SK-N-SH (cell line): ENCODE data around the gene SHANK2. TPM values are rescaled to one million over a fixed set of nuclear protein-coding genes. Genes with fewer than 3 reads are reported as not detected.

Source experiments
- CTCF ChIA-PET: fragments of 300-600, 350-600 bp; formaldehyde crosslinking; extraction: SDS; loops from one replicate; lab custom pipeline; 2021; lab: Yijun Ruan, JAX
- POLR2A ChIA-PET: fragments of 350-600 bp; sonication (Branson Sonifier 250); formaldehyde crosslinking; extraction: SDS; loops from one replicate; lab custom pipeline; 2020; ENCODE audit warnings: antibody characterized with exemption, inconsistent platforms; lab: Yijun Ruan, JAX
- DNase-seq: peaks from one replicate; pipeline ENCODE4 v3.0.0; 2012
- H2AFZ ChIP-seq: fragments of 200-600 bp; sonication (generic); 2 replicates; pipeline ENCODE4 v1.8.1; 2016; ENCODE audit warnings: antibody characterized with exemption, mild to moderate bottlenecking, low read depth
- H3F3A ChIP-seq: fragments of 200-600 bp; sonication (generic); replicated peaks from 2 replicates; pipeline ENCODE3; 2016; ENCODE audit warnings: antibody characterized with exemption, mild to moderate bottlenecking; ENCODE audit not compliant: insufficient read depth
- H3K27ac ChIP-seq, 2 experiments: fragments of 200-500 bp in 1 of 2; fragments of 200-600 bp in 1 of 2; sonication (Bioruptor generic) in 1 of 2; sonication (generic), shearing (Covaris generic) in 1 of 2; 2 replicates each; pipeline versions ENCODE4 v1.5.1 to v1.6.1; 2014 to 2016; ENCODE audit warnings: low read depth in 2 of 2, inconsistent platforms in 1 of 2, low read length in 1 of 2, mild to moderate bottlenecking in 1 of 2, mixed read lengths in 1 of 2
- H3K27me3 ChIP-seq: fragments of 200-600 bp; sonication (generic), shearing (Covaris generic); 2 replicates; pipeline ENCODE4 v1.6.1; 2016; ENCODE audit warnings: mixed run types; ENCODE audit not compliant: insufficient read depth
- H3K36me3 ChIP-seq, 2 experiments: fragments of 200-500 bp in 1 of 2; fragments of 200-600 bp in 1 of 2; sonication (Bioruptor generic) in 1 of 2; sonication (generic) in 1 of 2; replicated peaks in 1 of 2; 2 replicates each; pipeline versions ENCODE3 to v1.5.1; 2014 to 2016; ENCODE audit warnings: low read length in 1 of 2, mild to moderate bottlenecking in 1 of 2; ENCODE audit not compliant: insufficient read depth in 2 of 2, control insufficient read depth in 1 of 2
- H3K4me1 ChIP-seq, 2 experiments: fragments of 200-500 bp in 1 of 2; fragments of 200-600 bp in 1 of 2; sonication (Bioruptor generic) in 1 of 2; sonication (generic), shearing (Covaris generic) in 1 of 2; 2 replicates each; pipeline versions ENCODE4 v1.5.1 to v1.6.1; 2014 to 2016; ENCODE audit warnings: low read depth in 1 of 2, low read length in 1 of 2, mixed run types in 1 of 2; ENCODE audit not compliant: insufficient read depth in 2 of 2, control insufficient read depth in 1 of 2
- H3K4me2 ChIP-seq: fragments of 200-600 bp; sonication (generic), shearing (Covaris generic); 2 replicates; pipeline ENCODE4 v1.6.1; 2017; ENCODE audit warnings: mixed run types
- H3K4me3 ChIP-seq, 2 experiments: fragments of 200-500 bp in 1 of 2; fragments of 200-600 bp in 1 of 2; sonication (Bioruptor generic) in 1 of 2; sonication (generic), shearing (Covaris generic) in 1 of 2; 2 replicates each; pipeline versions ENCODE4 v1.5.1 to v1.8.1; 2014 to 2016; ENCODE audit warnings: low read depth in 2 of 2, inconsistent platforms in 1 of 2, low read length in 1 of 2, mild to moderate bottlenecking in 1 of 2, mixed read lengths in 1 of 2, moderate library complexity in 1 of 2
- H3K79me2 ChIP-seq: fragments of 200-600 bp; sonication (generic); 2 replicates; pipeline ENCODE4 v1.8.1; 2017; ENCODE audit warnings: mild to moderate bottlenecking; ENCODE audit not compliant: insufficient read depth
- H3K9ac ChIP-seq: fragments of 200-600 bp; sonication (generic); 2 replicates; pipeline ENCODE4 v1.6.1; 2017; ENCODE audit warnings: mixed run types
- H3K9me2 ChIP-seq: fragments of 200-600 bp; sonication (generic); 2 replicates; pipeline ENCODE4 v1.6.1; 2017; ENCODE audit warnings: mixed run types
- H3K9me3 ChIP-seq: fragments of 200-600 bp; sonication (generic); 2 replicates; pipeline ENCODE4 v1.6.1; 2017; ENCODE audit warnings: mixed run types, mild to moderate bottlenecking, moderate library complexity
- H4K20me1 ChIP-seq: fragments of 200-600 bp; sonication (generic); 2 replicates; pipeline ENCODE4 v1.6.1; 2017; ENCODE audit warnings: mild to moderate bottlenecking, mixed run types; ENCODE audit not compliant: insufficient read depth
- EZH2phosphoT487 ChIP-seq: fragments of 200-600 bp; sonication (generic); IDR thresholded peaks from 2 replicates; pipeline ENCODE4 v1.6.1; 2017; ENCODE audit warnings: low read depth, mixed run types, mild to moderate bottlenecking, antibody characterized with exemption, moderate library complexity, borderline replicate concordance
- GABPA ChIP-seq: IDR thresholded peaks from 2 replicates; pipeline ENCODE4 v1.4.0; 2012; ENCODE audit warnings: low read depth, mild to moderate bottlenecking
- GATA2 ChIP-seq: sonication (generic); formaldehyde crosslinking; IDR thresholded peaks from 2 replicates; pipeline ENCODE4 v1.5.0; 2020; ENCODE audit warnings: mild to moderate bottlenecking, missing genetic modification reagents
- MAX ChIP-seq: IDR thresholded peaks from 2 replicates; pipeline ENCODE4 v1.4.0; 2012; ENCODE audit warnings: low read depth
- MEF2A ChIP-seq: IDR thresholded peaks from 2 replicates; pipeline ENCODE4 v1.4.0; 2012; ENCODE audit warnings: low read depth, borderline replicate concordance
- MXI1 ChIP-seq: IDR thresholded peaks from 2 replicates; pipeline ENCODE4 v1.6.1; 2012; ENCODE audit warnings: mild to moderate bottlenecking, low read depth, low read length, improper control_type of control experiment
- NFIC ChIP-seq: IDR thresholded peaks from 2 replicates; pipeline ENCODE4 v1.4.0; 2012; ENCODE audit warnings: borderline replicate concordance
- NRF1 ChIP-seq: IDR thresholded peaks from 2 replicates; pipeline ENCODE4 v1.6.1; 2012; ENCODE audit warnings: low read depth, mild to moderate bottlenecking, low read length
- POLR2AphosphoS5 ChIP-seq: IDR thresholded peaks from 2 replicates; pipeline ENCODE4 v1.6.1; 2012; ENCODE audit warnings: low read depth, low read length
- RFX5 ChIP-seq: IDR thresholded peaks from 2 replicates; pipeline ENCODE4 v1.6.1; 2012; ENCODE audit warnings: mild to moderate bottlenecking, improper control_type of control experiment, low read length
- RXRA ChIP-seq: IDR thresholded peaks from 2 replicates; pipeline ENCODE4 v1.4.0; 2012; ENCODE audit warnings: low read depth, mild to moderate bottlenecking, borderline replicate concordance
- SMC3 ChIP-seq: IDR thresholded peaks from 2 replicates; pipeline ENCODE4 v1.6.1; 2012; ENCODE audit warnings: low read depth, low read length, improper control_type of control experiment
- TAF1 ChIP-seq: IDR thresholded peaks from 2 replicates; pipeline ENCODE4 v1.6.1; 2012; ENCODE audit warnings: low read depth, mild to moderate bottlenecking, low read length, moderate library complexity, borderline replicate concordance
- TCF12 ChIP-seq: IDR thresholded peaks from 2 replicates; pipeline ENCODE4 v1.4.0; 2012
- TEAD4 ChIP-seq: IDR thresholded peaks from 2 replicates; pipeline ENCODE4 v1.4.0; 2012; ENCODE audit warnings: mild to moderate bottlenecking, borderline replicate concordance; ENCODE audit not compliant: insufficient read depth
- USF1 ChIP-seq: IDR thresholded peaks from 2 replicates; pipeline ENCODE4 v1.4.0; 2012; ENCODE audit warnings: low read depth, borderline replicate concordance
- WGBS: methylation state at CpG from one replicate; pipeline ENCODE4 v1.1.6; 2017; ENCODE audit warnings: low lambda C conversion rate; 5-methylcytosine and 5-hydroxymethylcytosine counted together
- polyA plus RNA-seq, 3 experiments: library from polyadenylated mRNA; depleted of rRNA; stranded (reverse); fragments of >200 nt; gene quantifications; 2 replicates each; pipeline ENCODE4 v1.2.3, GENCODE V29; 2012
- TF ChIP-seq, protein P1 (sequence below): IDR thresholded peaks from 2 replicates; pipeline ENCODE4 v1.4.0; 2012; ENCODE audit warnings: low read depth, borderline replicate concordance

The SHANK2 gene
- polyA plus RNA-seq, 1 of the 3 experiments (the other 2 are of a cell fraction), result under 0.01 TPM

- TF ChIP-seq NFIC, result no peak
- TF ChIP-seq NRF1, result no peak
Observed at GRCh38 chr11:71221821-71222220, 30.6 kb downstream of the SHANK2 start (continued).

DNA sequence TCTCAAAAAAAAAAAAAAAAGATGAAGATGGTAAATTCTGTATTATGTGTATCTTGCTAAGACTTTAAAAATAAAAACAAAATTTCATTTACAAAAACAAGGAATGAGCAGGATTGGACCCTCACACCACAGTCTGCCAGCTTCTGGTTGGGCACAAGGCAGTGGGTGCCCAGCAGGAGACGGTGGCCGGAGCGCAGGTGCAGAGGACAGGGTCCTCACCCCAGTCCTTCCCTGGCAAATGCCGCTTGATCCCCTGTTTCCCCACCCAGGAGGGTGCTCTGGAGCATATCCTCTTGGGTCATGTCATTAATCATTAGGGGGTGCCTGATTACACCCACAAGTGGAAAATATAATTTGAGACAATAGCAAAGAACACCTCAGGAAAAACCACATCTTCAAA is 31.2 kb downstream of the SHANK2 start:
- Histone ChIP-seq H3K27ac (no peak overlapping the region), H3K79me2 (no peaks in the 10 kb centered on the region)
- CTCF ChIA-PET, result interaction anchor here (0.6 kb wide), 1 partner anchor 233 kb away, joined by 3 read pairs; no protein-coding TSS in a partner anchor

DNA sequence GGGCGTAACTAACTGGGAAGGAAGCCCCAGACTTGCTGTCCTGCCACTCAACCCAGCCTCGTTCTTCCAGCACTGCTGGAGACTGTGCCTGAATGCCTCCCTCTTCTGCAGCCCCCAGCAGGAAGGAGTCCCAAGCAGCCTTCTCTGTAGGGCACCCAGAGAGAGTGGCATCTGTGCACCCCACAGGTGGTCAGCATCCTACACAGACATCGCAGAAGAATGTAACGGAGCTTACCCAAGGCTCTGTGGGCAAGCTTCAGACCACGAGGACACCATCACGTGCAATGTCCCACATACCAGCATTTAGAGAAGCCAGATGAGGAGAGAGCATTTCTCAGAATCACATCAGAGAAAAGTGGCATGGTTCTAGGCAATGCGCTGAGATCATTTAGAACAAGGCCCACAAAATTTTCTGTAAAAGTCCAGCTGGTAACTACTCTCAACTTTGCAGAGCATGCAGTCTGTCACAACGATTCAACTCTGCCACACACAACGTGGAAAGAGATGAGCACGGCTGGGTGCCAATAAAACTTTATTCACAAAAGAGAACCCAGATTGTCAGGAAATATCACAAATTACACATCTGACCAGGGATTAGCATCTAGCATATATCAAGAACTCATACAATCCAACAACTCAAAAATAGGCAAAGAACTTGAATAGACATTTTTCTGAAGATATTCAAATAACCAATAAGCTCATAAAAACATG is 33.4 kb downstream of the SHANK2 start:
- ChIA-PET POLR2A (no interaction called here), CTCF (no interaction called here)
- WGBS, result 39% methylated on average over 8 of the region's 10 CpGs
- no peaks in the 10 kb centered on the region for H3F3A ChIP-seq
- no peaks in the 10 kb centered on the region for H3K79me2 ChIP-seq
- no peaks in the 10 kb centered on the region for H3K4me1 ChIP-seq
- no peaks in the 10 kb centered on the region for H3K36me3 ChIP-seq
- DNase-seq, result no peak
- no peaks in the 10 kb centered on the region for H3K9me2 ChIP-seq
- no peaks in the 10 kb centered on the region for H3K9me3 ChIP-seq
- no peak overlapping the region for H3K9ac ChIP-seq
- no peak overlapping the region for H3K27ac ChIP-seq
- H3K4me2 ChIP-seq, result no peak overlapping the region
- H3K4me3 ChIP-seq, result no peak overlapping the region
- H3K27me3 ChIP-seq, result no peaks in the 10 kb centered on the region
- H2AFZ ChIP-seq, result no peak overlapping the region
- H4K20me1 ChIP-seq, result no peaks in the 10 kb centered on the region
- TF ChIP-seq RFX5 (no peak), TCF12 (no peak), MEF2A (no peak), MAX (no peak), POLR2AphosphoS5 (no peak), GATA2 (CRISPR knock-in tag) (no peak), TAF1 (no peak), MXI1 (no peak), GABPA (no peak), EZH2phosphoT487 (no peak), SMC3 (no peak)
- TF ChIP-seq, protein P1, sequence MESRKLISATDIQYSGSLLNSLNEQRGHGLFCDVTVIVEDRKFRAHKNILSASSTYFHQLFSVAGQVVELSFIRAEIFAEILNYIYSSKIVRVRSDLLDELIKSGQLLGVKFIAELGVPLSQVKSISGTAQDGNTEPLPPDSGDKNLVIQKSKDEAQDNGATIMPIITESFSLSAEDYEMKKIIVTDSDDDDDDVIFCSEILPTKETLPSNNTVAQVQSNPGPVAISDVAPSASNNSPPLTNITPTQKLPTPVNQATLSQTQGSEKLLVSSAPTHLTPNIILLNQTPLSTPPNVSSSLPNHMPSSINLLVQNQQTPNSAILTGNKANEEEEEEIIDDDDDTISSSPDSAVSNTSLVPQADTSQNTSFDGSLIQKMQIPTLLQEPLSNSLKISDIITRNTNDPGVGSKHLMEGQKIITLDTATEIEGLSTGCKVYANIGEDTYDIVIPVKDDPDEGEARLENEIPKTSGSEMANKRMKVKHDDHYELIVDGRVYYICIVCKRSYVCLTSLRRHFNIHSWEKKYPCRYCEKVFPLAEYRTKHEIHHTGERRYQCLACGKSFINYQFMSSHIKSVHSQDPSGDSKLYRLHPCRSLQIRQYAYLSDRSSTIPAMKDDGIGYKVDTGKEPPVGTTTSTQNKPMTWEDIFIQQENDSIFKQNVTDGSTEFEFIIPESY, result no peak

More for the DNA sequence above, 31.2 kb downstream of the SHANK2 start:
- Histone ChIP-seq H3K9me2 (no peaks in the 10 kb centered on the region), H2AFZ (no peak overlapping the region), H3K4me1 (no peaks in the 10 kb centered on the region), H3F3A (no peaks in the 10 kb centered on the region), H3K4me2 (no peak overlapping the region), H3K27me3 (no peaks in the 10 kb centered on the region), H4K20me1 (no peaks in the 10 kb centered on the region), H3K36me3 (no peaks in the 10 kb centered on the region), H3K9ac (no peak overlapping the region)
- 30% methylated on average over 2 of the region's 4 CpGs for WGBS
- no peak for DNase-seq
- TF ChIP-seq MEF2A, result no peak
- no peak for TF ChIP-seq MXI1
- no peak for TF ChIP-seq TCF12
- no peak for TF ChIP-seq TEAD4
- no peak for TF ChIP-seq RXRA
- TF ChIP-seq, protein P1, result no peak
- no peak for TF ChIP-seq MAX
- TF ChIP-seq USF1, result no peak
- TF ChIP-seq, all 33 proteins: peak for 0
- POLR2A ChIA-PET, result no interaction called here
- Histone ChIP-seq H3K4me3 (no peak overlapping the region), H3K9me3 (no peaks in the 10 kb centered on the region)
